HG03060 (cell line): ENCODE measurements around the gene MLN.

Source experiments
- ATAC-seq: cut with Tn5 transposase; IDR thresholded peaks from one replicate; pipeline ENCODE4 v1.9.1; 2021; ENCODE audit warnings: low read depth, moderate number of reproducible peaks; ENCODE audit not compliant: unreplicated experiment

MLN gene

GRCh38 chr6:33757906-33758305, 45.9 kb downstream of the MLN start:
- no peak for ATAC-seq

GRCh38 chr6:33757113-33757512, 46.7 kb downstream of the MLN start:
- ATAC-seq, result no peak

- no peak for ATAC-seq
These were observed 47.4 kb downstream of the MLN start for GRCh38 chr6:33756211-33756954.

GRCh38 chr6:33755070-33755869, 48.5 kb downstream of the MLN start:
- ATAC-seq, result no peak

GRCh38 chr6:33754222-33754621, 49.6 kb downstream of the MLN start:
- no peak for ATAC-seq

GRCh38 chr6:33752646-33753015, 51.2 kb downstream of the MLN start:
- ATAC-seq, result no peak

GRCh38 chr6:33751771-33752645, 51.8 kb downstream of the MLN start:
- ATAC-seq, result no peak

- ATAC-seq, result no peak
These were observed 53.4 kb downstream of the MLN start for GRCh38 chr6:33750244-33750991.

- ATAC-seq, result no peak
These were observed 54.4 kb downstream of the MLN start for GRCh38 chr6:33749401-33749800.

GRCh38 chr6:33748841-33749240, 55.0 kb downstream of the MLN start:
- no peak for ATAC-seq

GRCh38 chr6:33747823-33748222, 56.0 kb downstream of the MLN start:
- ATAC-seq, result no peak

GRCh38 chr6:33746651-33747100, 57.1 kb downstream of the MLN start, which contains the start of gene IP6K3:
TSS of gene IP6K3 (minus strand) at chr6:33746905. CDS start at chr6:33735476, 11,429 bp downstream.
- no peak for ATAC-seq

- no peak for ATAC-seq
These were observed 57.7 kb downstream of the MLN start for GRCh38 chr6:33746036-33746600.

GRCh38 chr6:33745548-33745947, 58.3 kb downstream of the MLN start:
- no peak for ATAC-seq

- no peak for ATAC-seq
These were observed 58.8 kb downstream of the MLN start for GRCh38 chr6:33744895-33745546.
